ENCODE data around the gene NDUFV3.
"Not testable (repeated sequence)": the region's sequence is repeated elsewhere in the genome, so short reads cannot be mapped to it uniquely, and the experiment has no call there.

Gene NDUFV3

GRCh38 chr21:42892931-42893755 is at the start of gene NDUFV3:
Gene NDUFV3, plus strand, starts transcription at chr21:42893309. Its CDS starts 25 bp downstream, at chr21:42893334.
- peak; percentile 99 for DNase-seq (ENCODE audit: low spot score)

- peak; percentile 35 for DNase-seq (ENCODE audit: low spot score)
Measured at GRCh38 chr21:42844411-42845113, 48.5 kb upstream of the NDUFV3 start.

GRCh38 chr21:42845296-42845965 is 47.7 kb upstream of the NDUFV3 start:
- peak; percentile 34 for DNase-seq (ENCODE audit: low spot score)

- no peak for DNase-seq (ENCODE audit: low spot score)
Measured at GRCh38 chr21:42846221-42846620, 46.9 kb upstream of the NDUFV3 start.

- DNase-seq (ENCODE audit: low spot score) = no peak
Measured at GRCh38 chr21:42847051-42847707, 45.9 kb upstream of the NDUFV3 start.

- DNase-seq (ENCODE audit: low spot score) = no peak
Measured at GRCh38 chr21:42847726-42848125, 45.4 kb upstream of the NDUFV3 start.

GRCh38 chr21:42848144-42848931 is 44.8 kb upstream of the NDUFV3 start:
- DNase-seq (ENCODE audit: low spot score) = not testable (repeated sequence)

GRCh38 chr21:42848932-42849758 is 44.0 kb upstream of the NDUFV3 start:
- no peak for DNase-seq (ENCODE audit: low spot score)

- no peak for DNase-seq (ENCODE audit: low spot score)
Measured at GRCh38 chr21:42849759-42850412, 43.2 kb upstream of the NDUFV3 start.

GRCh38 chr21:42850463-42850862 is 42.6 kb upstream of the NDUFV3 start:
- DNase-seq (ENCODE audit: low spot score) = no peak

- no peak for DNase-seq (ENCODE audit: low spot score)
Measured at GRCh38 chr21:42850866-42851391, 42.2 kb upstream of the NDUFV3 start.

GRCh38 chr21:42851812-42852665 is 41.1 kb upstream of the NDUFV3 start:
- no peak for DNase-seq (ENCODE audit: low spot score)

GRCh38 chr21:42852925-42853570 is 40.1 kb upstream of the NDUFV3 start:
- no peak for DNase-seq (ENCODE audit: low spot score)

- no peak for DNase-seq (ENCODE audit: low spot score)
Measured at GRCh38 chr21:42853621-42854020, 39.5 kb upstream of the NDUFV3 start.

GRCh38 chr21:42854246-42855010 is 38.7 kb upstream of the NDUFV3 start:
- no peak for DNase-seq (ENCODE audit: low spot score)

- DNase-seq (ENCODE audit: low spot score) = no peak
Measured at GRCh38 chr21:42855171-42855936, 37.8 kb upstream of the NDUFV3 start.

- DNase-seq (ENCODE audit: low spot score) = no peak
Measured at GRCh38 chr21:42855937-42856335, 37.2 kb upstream of the NDUFV3 start.

Data from putamen (tissue), 1 donor.